GM19455 (cell line): ENCODE data around the gene DLK1.

ENCODE experiments used
- ATAC-seq: cut with Tn5 transposase; IDR thresholded peaks from one replicate; pipeline ENCODE4 v1.9.1; 2021; ENCODE audit not compliant: unreplicated experiment

Gene DLK1

GRCh38 chr14:100775831-100776591, 49.3 kb downstream of the DLK1 start:
- no peak for ATAC-seq

GRCh38 chr14:100776681-100777365, 50.1 kb downstream of the DLK1 start:
- no peak for ATAC-seq

GRCh38 chr14:100777366-100777817, 50.7 kb downstream of the DLK1 start:
- no peak for ATAC-seq

- ATAC-seq: no peak
These were observed 51.3 kb downstream of the DLK1 start for GRCh38 chr14:100777818-100778525.

GRCh38 chr14:100778526-100778882, 51.8 kb downstream of the DLK1 start:
- ATAC-seq: no peak

- ATAC-seq: no peak
These were observed 52.4 kb downstream of the DLK1 start for GRCh38 chr14:100778951-100779690.

- no peak for ATAC-seq
These were observed 53.0 kb downstream of the DLK1 start for GRCh38 chr14:100779691-100780080.

- no peak for ATAC-seq
These were observed 53.6 kb downstream of the DLK1 start for GRCh38 chr14:100780246-100780645.

GRCh38 chr14:100780646-100781355, 54.1 kb downstream of the DLK1 start:
- no peak for ATAC-seq

GRCh38 chr14:100781952-100782351, 55.3 kb downstream of the DLK1 start:
- ATAC-seq: no peak

GRCh38 chr14:100782516-100783320, 56.0 kb downstream of the DLK1 start:
- ATAC-seq: no peak

GRCh38 chr14:100783630-100784370, 57.1 kb downstream of the DLK1 start:
- no peak for ATAC-seq

- ATAC-seq: no peak
These were observed 58.0 kb downstream of the DLK1 start for GRCh38 chr14:100784523-100785337.

- ATAC-seq: no peak
These were observed 58.6 kb downstream of the DLK1 start for GRCh38 chr14:100785338-100785615.

- no peak for ATAC-seq
These were observed 58.9 kb downstream of the DLK1 start for GRCh38 chr14:100785626-100786025.

GRCh38 chr14:100786131-100786530, 59.4 kb downstream of the DLK1 start:
- no peak for ATAC-seq

GRCh38 chr14:100786576-100787219, 60.0 kb downstream of the DLK1 start:
- no peak for ATAC-seq

GRCh38 chr14:100787659-100788058, 61.0 kb downstream of the DLK1 start:
- no peak for ATAC-seq
